ENCODE measurements around the gene MED15. TPM values are rescaled to one million over a fixed set of nuclear protein-coding genes. Genes with fewer than 3 reads are reported as not detected.

MED15 gene
- total RNA-seq: 100 to 1,000 TPM in 4 of 7 donors, 10 to 100 TPM in 3; 76.4 to 162 (median 118) TPM
- 10 to 100 TPM; 32.2 to 80.1 (median 78.3) TPM for polyA plus RNA-seq
- long read RNA-seq, donor 1, partial matches to known transcripts: 55 of 57 reads
- long read RNA-seq, donor 1, other reads (novel, unspliced or antisense): 0 of 57 reads
- long read RNA-seq, donor 2, transcript MED15-222 (9 exons, 2,733 nt): major isoform, 5 of 33 reads
- long read RNA-seq, donor 2, partial matches to known transcripts: 26 of 33 reads
- long read RNA-seq, donor 2, other reads (novel, unspliced or antisense): 0 of 33 reads

- Histone ChIP-seq H3K36me3 (peaks cover 0 to 19% (median 0%) of the 10 kb centered on the region in 6 donors), H3K27ac (peak within 1 kb of the TSS; percentile 84 to 96 (median 93)), H3K4me3 (peak within 1 kb of the TSS; percentile 74 to 95 (median 89)), H3K27me3 (replicated peaks in 1 of 7) (no peaks in the 10 kb centered on the region), H3K4me1 (peaks cover 32 to 56% (median 46%) of the 10 kb centered on the region in 6 donors), H3K9me3 (no peaks in the 10 kb centered on the region)
- WGBS, 5 donors: 0 to 1% (median 1%) methylated on average over 42 to 58 of the region's 58 CpGs
- intact Hi-C loops (cut with DNase I; ENCODE audit: low total_unique reads): no loop called here
- peak; percentile 98 for DNase-seq
- peak in 1 of 11 experiments; percentile 14 for TF ChIP-seq CTCF (IDR thresholded peaks at IDR 0.05 in 8 of 11, conservative IDR thresholded peaks at IDR 0.05 in 3 of 11)
- peak; percentile 96 to 98 (median 97) for TF ChIP-seq POLR2AphosphoS5 (IDR thresholded peaks at IDR 0.05)
- TF ChIP-seq POLR2A (IDR thresholded peaks at IDR 0.05): peak in 2 of 3 donors; percentile 59 to 83
Measured at GRCh38 chr22:20507253-20508066, at the start of gene MED15. Gene MED15 (plus strand): TSS chr22:20507610. CDS start chr22:20507679, 69 bp downstream.

- no peaks in the 10 kb centered on the region for H3K9me3 ChIP-seq
- TF ChIP-seq POLR2AphosphoS5 (IDR thresholded peaks at IDR 0.05) (no peak), CTCF (IDR thresholded peaks at IDR 0.05 in 8 of 11, conservative IDR thresholded peaks at IDR 0.05 in 3 of 11) (no peak), POLR2A (IDR thresholded peaks at IDR 0.05) (no peak)
- H3K36me3 ChIP-seq: peaks cover 0 to 54% (median 3%) of the 10 kb centered on the region in 6 donors
- H3K27ac ChIP-seq: no peak overlapping the region
- no peak overlapping the region for H3K4me3 ChIP-seq
- WGBS, 5 donors: 82 to 92% (median 88%) methylated on average over 8 of the region's 8 CpGs
- H3K4me1 ChIP-seq: peaks cover 9 to 63% (median 32%) of the 10 kb centered on the region in 6 donors
- H3K27me3 ChIP-seq (replicated peaks in 1 of 7): no peaks in the 10 kb centered on the region
- intact Hi-C loops (cut with DNase I; ENCODE audit: low total_unique reads): loop anchor here (5.0 kb wide), 2 partner anchors 39 to 41 kb away; partner anchors contain the start of gene KLHL22
- DNase-seq: peak; percentile 70
Measured at GRCh38 chr22:20458530-20459151, 48.8 kb upstream of the MED15 start.

GRCh38 chr22:20459152-20459542, 48.3 kb upstream of the MED15 start:
- H3K27me3 ChIP-seq (replicated peaks in 1 of 7): no peaks in the 10 kb centered on the region
- no peak overlapping the region for H3K4me3 ChIP-seq
- peak; percentile 28 for DNase-seq
- intact Hi-C loops (cut with DNase I; ENCODE audit: low total_unique reads): loop anchor here (5.0 kb wide), 2 partner anchors 38 to 42 kb away; partner anchors contain the start of gene KLHL22
- 94 to 100% (median 96%) methylated on average over 3 of the region's 3 CpGs for WGBS, 5 donors
- TF ChIP-seq POLR2AphosphoS5 (IDR thresholded peaks at IDR 0.05): no peak
- TF ChIP-seq POLR2A (IDR thresholded peaks at IDR 0.05): no peak
- TF ChIP-seq CTCF (IDR thresholded peaks at IDR 0.05 in 8 of 11, conservative IDR thresholded peaks at IDR 0.05 in 3 of 11): no peak
- peaks cover 9 to 63% (median 37%) of the 10 kb centered on the region in 6 donors for H3K4me1 ChIP-seq
- no peak overlapping the region for H3K27ac ChIP-seq
- no peaks in the 10 kb centered on the region for H3K9me3 ChIP-seq
- peaks cover 0 to 52% (median 3%) of the 10 kb centered on the region in 6 donors for H3K36me3 ChIP-seq
